ENCODE data around the gene BRD4. TPM values are rescaled to one million over a fixed set of nuclear protein-coding genes. Genes with fewer than 3 reads are reported as not detected.
A peak's percentile ranks its signal among the peaks of the same experiment; 100 is the strongest.

BRD4 gene
- total RNA-seq, 2 donors from 2014 or later = 161 to 187 TPM

DNA sequence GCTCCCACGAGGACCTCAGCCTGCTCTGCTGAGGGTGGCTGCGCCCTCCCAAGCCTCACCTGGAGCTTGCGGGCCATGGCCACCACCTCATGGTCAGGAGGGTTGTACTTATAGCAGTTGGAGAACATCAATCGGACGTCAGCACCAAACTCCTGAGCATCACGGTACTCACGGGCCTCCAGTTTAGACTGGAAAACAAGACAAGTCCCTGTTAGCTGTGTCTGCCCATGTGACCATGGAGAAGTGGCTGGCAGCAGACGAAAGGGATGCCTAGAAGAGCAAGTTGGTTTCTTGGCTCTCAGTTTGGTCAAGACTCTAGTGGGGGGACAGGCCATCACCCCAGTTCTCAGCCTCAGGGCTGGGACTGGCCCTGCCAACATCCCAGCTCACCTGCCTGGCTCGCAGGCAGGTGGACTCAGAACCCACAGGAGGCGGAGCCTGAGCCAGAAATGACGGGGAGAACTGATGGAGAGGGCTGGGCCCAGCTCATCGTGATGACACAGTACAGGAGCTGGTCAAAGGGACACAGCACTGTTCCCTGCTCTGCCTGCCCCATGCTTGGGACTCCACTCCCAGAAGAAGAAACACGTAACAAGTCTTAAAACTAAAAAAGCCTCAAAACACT is 68.9 kb downstream of the BRD4 start:
- Mint-ChIP-seq H3K4me3 (no peak overlapping the region), H3K9me3 (no peaks in the 10 kb centered on the region), H3K27me3 (ENCODE audit: low read depth) (no peaks in the 10 kb centered on the region), H3K36me3 (ENCODE audit: insufficient read depth in 2 of 2) (peaks cover 5 to 27% of the 10 kb centered on the region in 2 donors), H3K27ac (no peak overlapping the region), H3K4me1 (ENCODE audit: low read depth) (peaks cover 10% of the 10 kb centered on the region)
- ATAC-seq (replicated peaks in 1 of 2) = no peak
- no peak for DNase-seq

DNA sequence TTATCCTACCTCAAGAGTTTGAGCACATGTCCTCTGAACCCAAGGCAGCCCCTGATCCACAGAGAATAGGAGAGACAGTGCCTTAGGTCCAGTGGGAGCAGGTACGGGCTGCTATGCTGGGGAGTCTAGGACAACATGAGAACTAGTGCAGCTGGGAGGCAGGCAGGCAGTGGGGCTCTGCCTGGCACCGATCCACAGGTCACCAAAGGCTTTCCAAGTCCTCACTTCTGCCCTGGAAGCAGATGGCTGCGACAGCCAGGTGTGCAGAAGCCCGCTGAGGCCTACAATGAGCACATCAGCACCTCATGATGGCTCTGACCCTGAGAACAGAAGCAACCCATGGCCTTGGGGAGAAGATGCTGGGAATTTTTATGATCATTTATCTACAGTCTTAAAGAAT is 70.3 kb downstream of the BRD4 start:
- Mint-ChIP-seq H3K36me3 (ENCODE audit: insufficient read depth in 2 of 2) (peaks cover 6 to 26% of the 10 kb centered on the region in 2 donors), H3K27me3 (ENCODE audit: low read depth) (no peaks in the 10 kb centered on the region), H3K9me3 (no peaks in the 10 kb centered on the region), H3K4me1 (ENCODE audit: low read depth) (no peaks in the 10 kb centered on the region), H3K27ac (no peak overlapping the region), H3K4me3 (no peak overlapping the region)
- ATAC-seq (replicated peaks in 1 of 2) (no peak), DNase-seq (no peak)

DNA sequence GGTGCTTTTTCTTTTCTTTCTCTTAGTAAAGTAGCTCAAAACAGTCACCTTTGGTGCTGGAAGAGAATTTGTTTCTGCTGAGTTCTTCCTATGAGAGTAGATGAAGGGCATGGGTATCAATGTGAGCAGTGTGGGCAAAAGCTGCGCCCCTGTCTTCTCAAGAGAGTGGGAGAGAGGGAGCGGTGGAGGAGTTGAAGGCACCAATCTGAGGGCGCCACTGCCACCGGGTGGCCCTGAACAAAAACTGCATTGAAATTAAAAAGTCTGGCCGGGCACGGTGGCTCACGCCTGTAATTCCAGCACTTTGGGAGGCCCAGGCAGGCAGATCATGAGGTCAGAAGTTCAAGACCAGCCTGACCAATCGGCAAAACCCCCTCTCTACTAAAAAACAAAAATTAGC is 71.4 kb downstream of the BRD4 start:
- Mint-ChIP-seq H3K36me3 (ENCODE audit: insufficient read depth in 2 of 2) (peaks cover 7 to 29% of the 10 kb centered on the region in 2 donors), H3K4me3 (no peak overlapping the region), H3K27me3 (ENCODE audit: low read depth) (no peaks in the 10 kb centered on the region), H3K4me1 (ENCODE audit: low read depth) (no peaks in the 10 kb centered on the region), H3K9me3 (no peaks in the 10 kb centered on the region), H3K27ac (peak overlapping the region; percentile 77)
- no peak for ATAC-seq (replicated peaks in 1 of 2)
- no peak for DNase-seq

DNA sequence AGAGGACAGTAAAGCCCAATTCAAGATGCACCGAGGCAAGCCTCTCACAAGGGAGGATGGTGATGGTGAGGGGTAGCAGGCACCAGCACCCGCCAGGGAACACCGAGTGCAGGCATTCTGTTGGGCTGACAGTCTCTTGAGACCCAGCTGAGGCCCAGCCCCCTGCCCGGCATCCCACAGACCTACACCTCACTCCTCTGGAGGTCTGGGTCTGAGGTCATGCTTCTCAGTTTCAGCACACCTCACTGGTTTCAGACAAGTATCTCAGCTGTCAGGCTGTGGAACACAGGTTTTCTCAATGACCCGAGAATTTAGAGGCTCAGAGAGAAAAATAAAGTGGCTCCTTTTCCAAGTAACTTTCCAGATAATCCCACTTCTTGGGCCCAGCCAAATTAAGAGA is 72.4 kb downstream of the BRD4 start:
- ATAC-seq (replicated peaks in 1 of 2) = no peak
- DNase-seq = no peak
- H3K27ac Mint-ChIP-seq = no peak overlapping the region
- H3K36me3 Mint-ChIP-seq (ENCODE audit: insufficient read depth in 2 of 2) = peaks cover 7 to 30% of the 10 kb centered on the region in 2 donors
- no peak overlapping the region for H3K4me3 Mint-ChIP-seq
- no peaks in the 10 kb centered on the region for H3K27me3 Mint-ChIP-seq (ENCODE audit: low read depth)
- no peaks in the 10 kb centered on the region for H3K9me3 Mint-ChIP-seq
- no peaks in the 10 kb centered on the region for H3K4me1 Mint-ChIP-seq (ENCODE audit: low read depth)

DNA sequence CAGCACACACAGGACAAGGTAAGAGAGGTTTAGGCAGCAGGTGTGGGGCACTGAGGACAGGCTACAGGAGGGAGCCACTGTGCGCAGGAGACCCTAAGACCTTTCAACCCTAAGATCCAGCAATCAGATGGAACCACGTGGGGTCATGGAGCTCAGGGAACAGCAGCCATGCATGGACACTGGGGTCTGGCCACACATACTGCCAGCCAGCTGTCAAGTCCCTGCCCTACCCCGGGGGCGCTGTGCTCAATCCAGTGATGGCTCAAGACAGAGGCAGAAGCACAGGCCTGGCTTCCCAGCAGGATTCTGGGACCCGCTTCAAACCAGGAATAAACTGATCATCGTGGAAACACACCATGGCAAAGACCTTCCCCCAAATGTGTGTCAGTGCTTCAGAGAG is 74.6 kb downstream of the BRD4 start:
- ATAC-seq (replicated peaks in 1 of 2) = no peak
- H3K27me3 Mint-ChIP-seq (ENCODE audit: low read depth) = no peaks in the 10 kb centered on the region
- H3K4me1 Mint-ChIP-seq (ENCODE audit: low read depth) = no peaks in the 10 kb centered on the region
- H3K36me3 Mint-ChIP-seq (ENCODE audit: insufficient read depth in 2 of 2) = peaks cover 10 to 40% of the 10 kb centered on the region in 2 donors
- H3K4me3 Mint-ChIP-seq = no peak overlapping the region
- no peak for DNase-seq
- H3K9me3 Mint-ChIP-seq = no peaks in the 10 kb centered on the region
- H3K27ac Mint-ChIP-seq = no peak overlapping the region

DNA sequence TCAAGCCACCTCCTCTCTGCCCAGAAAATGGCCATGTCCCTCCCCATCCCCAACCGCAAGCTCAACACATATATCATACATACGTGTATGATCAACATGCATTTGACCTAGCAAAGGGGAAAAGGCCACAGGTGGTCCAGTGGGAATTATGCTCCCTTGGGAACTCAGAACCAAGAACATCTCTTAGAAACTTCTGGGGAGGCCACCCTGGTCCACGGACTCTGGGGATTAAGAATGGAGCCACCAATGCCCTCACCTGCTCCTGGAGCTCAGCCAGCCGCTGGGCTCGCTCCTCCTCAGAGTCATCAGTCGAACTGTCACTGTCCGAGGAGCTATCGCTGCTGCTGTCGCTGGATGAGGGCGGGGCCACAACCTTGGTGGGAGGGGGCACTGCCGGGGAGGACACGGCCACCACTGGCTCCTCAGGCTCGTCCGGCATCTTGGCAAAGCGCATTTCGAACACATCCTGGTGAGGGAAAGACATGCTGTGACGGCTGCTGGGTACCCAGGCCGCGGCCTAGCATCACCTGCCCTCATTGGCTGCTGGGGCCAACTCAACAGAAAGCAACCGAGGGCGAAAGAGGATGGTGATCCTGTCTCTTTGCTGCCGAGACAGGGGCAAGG is 75.5 kb downstream of the BRD4 start:
- Mint-ChIP-seq H3K36me3 (ENCODE audit: insufficient read depth in 2 of 2) (peaks cover 12 to 37% of the 10 kb centered on the region in 2 donors), H3K4me3 (no peak overlapping the region), H3K27ac (no peak overlapping the region), H3K4me1 (ENCODE audit: low read depth) (no peaks in the 10 kb centered on the region), H3K27me3 (ENCODE audit: low read depth) (no peaks in the 10 kb centered on the region), H3K9me3 (no peaks in the 10 kb centered on the region)
- no peak for ATAC-seq (replicated peaks in 1 of 2)
- DNase-seq = no peak

DNA sequence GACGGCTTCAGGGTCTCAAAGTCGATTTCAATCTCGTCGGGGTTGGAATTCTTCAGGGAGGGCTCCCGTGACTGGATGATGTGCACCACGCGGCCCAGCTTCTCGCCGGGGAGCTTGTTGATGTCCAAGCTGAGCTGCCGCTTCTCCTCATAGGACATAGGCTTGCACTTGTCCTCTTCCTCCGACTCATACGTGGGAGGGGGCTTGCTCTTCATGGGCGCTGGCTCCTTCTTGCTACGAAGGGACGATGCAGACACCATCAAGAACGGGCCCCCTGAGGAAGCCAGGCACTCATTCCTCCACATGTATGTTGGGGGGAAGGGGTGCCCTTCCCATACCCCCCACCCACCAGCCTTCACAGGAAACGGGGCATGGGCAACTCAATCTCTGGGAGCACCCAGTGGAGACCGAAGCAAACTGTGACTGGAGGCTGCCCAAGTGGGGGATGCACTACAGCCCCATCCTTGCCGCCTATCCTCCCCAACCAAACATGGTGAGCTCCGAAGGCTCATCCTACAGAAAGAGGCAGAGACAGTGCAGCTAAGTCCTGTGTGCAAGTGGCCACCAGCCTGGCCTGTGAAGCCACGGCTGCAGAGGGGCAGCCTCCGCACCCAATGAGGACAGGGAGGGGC is 76.9 kb downstream of the BRD4 start:
- Mint-ChIP-seq H3K9me3 (no peaks in the 10 kb centered on the region), H3K4me1 (ENCODE audit: low read depth) (no peaks in the 10 kb centered on the region), H3K27ac (no peak overlapping the region), H3K36me3 (ENCODE audit: insufficient read depth in 2 of 2) (peaks cover 10 to 27% of the 10 kb centered on the region in 2 donors), H3K27me3 (ENCODE audit: low read depth) (no peaks in the 10 kb centered on the region), H3K4me3 (no peak overlapping the region)
- DNase-seq = no peak
- ATAC-seq (replicated peaks in 1 of 2) = no peak

DNA sequence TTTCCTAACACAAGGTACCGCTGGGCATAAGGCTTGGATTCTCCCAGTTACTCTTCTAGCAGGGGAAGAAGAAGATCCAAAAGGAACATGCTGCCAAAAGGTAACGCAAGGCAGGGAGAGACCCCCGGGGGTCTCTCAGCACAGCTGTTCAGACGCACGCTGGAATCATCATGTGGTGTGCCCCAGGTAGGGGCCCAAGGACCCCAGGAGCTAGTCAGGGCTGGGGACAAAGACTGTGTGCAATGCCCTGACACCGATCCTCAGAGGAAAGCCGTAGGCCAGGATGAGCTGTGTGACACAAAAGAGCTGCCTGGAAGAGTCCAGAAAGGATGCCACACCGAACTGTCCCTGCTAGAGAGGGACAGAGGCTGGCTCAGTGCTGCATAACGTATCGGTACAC is 77.8 kb downstream of the BRD4 start:
- no peak overlapping the region for H3K4me3 Mint-ChIP-seq
- H3K4me1 Mint-ChIP-seq (ENCODE audit: low read depth) = no peaks in the 10 kb centered on the region
- no peak for ATAC-seq (replicated peaks in 1 of 2)
- no peak overlapping the region for H3K27ac Mint-ChIP-seq
- no peaks in the 10 kb centered on the region for H3K27me3 Mint-ChIP-seq (ENCODE audit: low read depth)
- no peaks in the 10 kb centered on the region for H3K9me3 Mint-ChIP-seq
- DNase-seq = no peak
- H3K36me3 Mint-ChIP-seq (ENCODE audit: insufficient read depth in 2 of 2) = peaks cover 10 to 23% of the 10 kb centered on the region in 2 donors

DNA sequence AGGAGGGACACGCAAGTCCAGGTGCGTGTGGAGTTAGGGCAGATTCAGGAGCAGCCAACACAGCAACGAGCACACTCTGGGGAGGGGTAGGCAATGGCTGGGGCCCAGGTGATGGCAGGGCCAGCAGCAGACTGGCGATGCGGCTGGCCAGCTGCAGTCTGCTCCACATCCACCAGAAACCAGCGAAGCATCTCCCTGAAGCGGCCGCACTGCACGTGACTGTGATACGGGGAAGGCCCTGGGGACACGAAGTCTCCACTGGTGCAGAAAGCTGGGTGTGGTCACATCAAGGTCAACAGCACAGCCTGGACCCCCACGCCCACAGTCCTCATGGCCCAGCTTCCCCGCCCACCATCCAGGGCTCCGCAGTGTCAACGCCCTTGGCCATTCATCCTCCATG is 78.8 kb downstream of the BRD4 start:
- no peaks in the 10 kb centered on the region for H3K9me3 Mint-ChIP-seq
- H3K27me3 Mint-ChIP-seq (ENCODE audit: low read depth) = no peaks in the 10 kb centered on the region
- H3K27ac Mint-ChIP-seq = no peak overlapping the region
- DNase-seq (no peak), ATAC-seq (replicated peaks in 1 of 2) (no peak)
- peaks cover 7 to 22% of the 10 kb centered on the region in 2 donors for H3K36me3 Mint-ChIP-seq (ENCODE audit: insufficient read depth in 2 of 2)
- H3K4me1 Mint-ChIP-seq (ENCODE audit: low read depth) = no peaks in the 10 kb centered on the region
- H3K4me3 Mint-ChIP-seq = no peak overlapping the region

DNA sequence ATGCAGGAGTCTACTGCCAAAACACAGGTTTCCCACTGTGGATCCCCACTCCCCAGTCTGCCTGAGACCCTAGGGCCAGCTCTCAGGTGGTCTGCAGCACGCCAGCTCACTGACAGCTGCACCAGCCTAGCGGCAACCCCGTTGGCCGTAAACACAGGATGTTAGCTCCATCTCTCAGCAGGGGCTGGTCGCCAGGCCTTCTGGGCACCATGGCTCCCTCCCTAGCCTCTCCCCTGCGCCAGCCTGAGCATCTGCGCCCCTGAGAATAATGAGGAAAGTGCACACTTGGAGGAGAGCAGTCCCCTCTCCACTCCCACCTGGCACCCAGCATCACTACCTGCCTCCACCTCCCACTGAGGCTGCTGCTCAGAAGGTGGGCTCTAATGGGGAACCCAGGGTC is 79.3 kb downstream of the BRD4 start:
- H3K4me1 Mint-ChIP-seq (ENCODE audit: low read depth) = no peaks in the 10 kb centered on the region
- no peak for ATAC-seq (replicated peaks in 1 of 2)
- no peak overlapping the region for H3K4me3 Mint-ChIP-seq
- H3K9me3 Mint-ChIP-seq = no peaks in the 10 kb centered on the region
- no peak for DNase-seq
- no peak overlapping the region for H3K27ac Mint-ChIP-seq
- H3K27me3 Mint-ChIP-seq (ENCODE audit: low read depth) = no peaks in the 10 kb centered on the region
- peaks cover 6 to 21% of the 10 kb centered on the region in 2 donors for H3K36me3 Mint-ChIP-seq (ENCODE audit: insufficient read depth in 2 of 2)

DNA sequence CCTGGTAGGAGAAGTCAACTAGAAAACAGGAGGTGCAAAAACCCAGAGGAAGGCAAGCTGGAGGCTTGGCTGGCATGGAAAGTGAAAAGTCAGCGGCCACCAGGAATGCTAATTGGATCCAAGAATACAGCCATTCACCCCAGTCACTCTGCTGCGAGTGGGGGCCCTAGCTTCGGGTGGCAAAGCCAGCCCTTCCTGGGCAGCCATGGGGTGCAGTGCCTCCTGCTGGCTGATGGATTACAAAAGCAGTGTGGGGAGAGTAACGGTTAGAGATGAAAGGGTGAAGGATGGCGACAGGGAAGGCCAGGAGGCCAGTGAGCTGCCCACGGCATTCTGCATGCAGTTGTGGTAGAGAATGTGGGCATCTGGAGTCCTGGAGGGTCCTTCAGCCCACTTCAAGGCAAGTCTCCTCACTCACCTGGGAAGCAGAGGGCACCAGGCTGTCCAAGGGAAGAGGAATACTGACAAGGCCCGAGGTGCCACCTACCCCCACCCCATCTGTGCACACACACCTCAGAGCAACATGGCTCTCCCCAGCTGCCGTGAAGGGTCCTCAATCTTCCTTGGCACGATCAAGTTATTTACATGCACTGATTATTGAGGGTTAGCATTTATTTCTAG is 79.8 kb downstream of the BRD4 start:
- no peak for DNase-seq
- ATAC-seq (replicated peaks in 1 of 2) = no peak
- no peak overlapping the region for H3K27ac Mint-ChIP-seq
- H3K36me3 Mint-ChIP-seq (ENCODE audit: insufficient read depth in 2 of 2) = peaks cover 6 to 19% of the 10 kb centered on the region in 2 donors
- H3K4me3 Mint-ChIP-seq = no peak overlapping the region
- no peaks in the 10 kb centered on the region for H3K27me3 Mint-ChIP-seq (ENCODE audit: low read depth)
- no peaks in the 10 kb centered on the region for H3K4me1 Mint-ChIP-seq (ENCODE audit: low read depth)
- H3K9me3 Mint-ChIP-seq = no peaks in the 10 kb centered on the region

DNA sequence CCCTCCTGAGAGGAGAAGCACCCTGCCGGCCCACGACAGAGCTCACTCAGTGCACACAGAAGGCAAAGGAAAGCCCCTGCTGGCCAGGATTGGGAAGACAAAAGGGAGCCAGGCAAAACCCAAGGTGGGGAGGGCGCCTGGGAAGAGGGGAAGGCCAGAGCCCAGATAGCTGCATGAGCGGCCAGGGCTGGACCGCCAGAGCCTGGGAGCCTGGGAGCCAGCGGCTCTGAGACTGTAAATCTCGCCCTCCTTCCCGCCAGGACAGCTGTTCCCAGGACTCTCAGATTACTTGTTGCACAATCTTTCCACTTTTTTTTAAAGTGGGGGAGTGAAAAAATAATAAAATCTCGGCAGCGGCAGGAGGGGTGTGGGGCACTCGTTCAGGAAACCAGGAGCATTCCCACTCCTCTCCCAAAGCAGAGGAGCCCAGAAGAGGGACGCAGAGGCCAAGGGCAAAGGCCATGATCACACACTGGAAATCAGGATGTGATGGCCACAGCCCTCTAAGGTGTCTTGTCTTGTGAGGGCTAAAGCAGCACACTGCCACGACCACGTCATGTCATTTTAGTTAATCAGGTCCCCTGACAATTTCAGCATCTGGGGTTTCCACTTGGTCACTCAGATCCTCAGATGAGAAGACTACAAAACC is 80.5 kb downstream of the BRD4 start:
- Mint-ChIP-seq H3K4me3 (no peak overlapping the region), H3K9me3 (no peaks in the 10 kb centered on the region), H3K27ac (no peak overlapping the region), H3K27me3 (ENCODE audit: low read depth) (no peaks in the 10 kb centered on the region), H3K4me1 (ENCODE audit: low read depth) (no peaks in the 10 kb centered on the region), H3K36me3 (ENCODE audit: insufficient read depth in 2 of 2) (peaks cover 6 to 19% of the 10 kb centered on the region in 2 donors)
- ATAC-seq (replicated peaks in 1 of 2) (no peak), DNase-seq (no peak)

All from activated T-cell treated with anti-CD3 and anti-CD28 coated beads, Interleukin-2, amount 50 U/mL, for 72 hours (primary cell).